Prostate gland (tissue), 2 donors: ENCODE measurements around the gene PCP2. TPM values are rescaled to one million over a fixed set of nuclear protein-coding genes. Genes with fewer than 3 reads are reported as not detected.

Source experiments
- DNase-seq: peaks from one replicate; pipeline ENCODE4 v3.0.0-alpha.2; 2019; ENCODE audit warnings: low spot score
- H3K27ac ChIP-seq, 2 donors: fragments of 200-600 bp; sonication (generic); 2 replicates each; pipeline ENCODE4 v1.5.1; 2017 to 2019
- H3K27me3 ChIP-seq: fragments of 200-600 bp; sonication (generic); replicated peaks from 2 replicates; pipeline ENCODE4 v1.5.1; 2019; ENCODE audit not compliant: insufficient read depth
- H3K36me3 ChIP-seq, 2 donors: fragments of 200-600 bp; sonication (generic); 1 replicate in 1 of 2; 2 replicates in 1 of 2; pipeline versions ENCODE4 v1.5.1 to v1.8.1; 2017 to 2019
- H3K4me1 ChIP-seq: fragments of 200-600 bp; sonication (generic); replicated peaks from 2 replicates; pipeline ENCODE4 v1.5.1; 2019
- H3K4me3 ChIP-seq, 2 donors: fragments of 200-600 bp; sonication (generic); 2 replicates each; pipeline ENCODE4 v1.5.1; 2017 to 2019
- H3K9me3 ChIP-seq: fragments of 200-600 bp; sonication (generic); 2 replicates; pipeline ENCODE4 v1.5.1; 2017
- CTCF ChIP-seq, 4 experiments: fragments of 200-600 bp in 2 of 4; fragments of 450-650 bp in 2 of 4; sonication (generic) in 2 of 4; IDR thresholded peaks; 1 replicate in 3 of 4; 2 replicates in 1 of 4; pipeline ENCODE4 v1.5.1; 2016 to 2019; ENCODE audit warnings: antibody characterized with exemption in 4 of 4, mild to moderate bottlenecking in 2 of 4, moderate library complexity in 2 of 4
- POLR2A ChIP-seq: fragments of 450-650 bp; IDR thresholded peaks from one replicate; pipeline ENCODE4 v1.6.1; 2016; ENCODE audit warnings: antibody characterized with exemption, mild to moderate bottlenecking
- POLR2AphosphoS5 ChIP-seq: sonication (generic); formaldehyde crosslinking; IDR thresholded peaks from one replicate; pipeline ENCODE4 v1.6.1; 2017; ENCODE audit warnings: antibody characterized with exemption
- WGBS: methylation state at CpG from one replicate; pipeline ENCODE4 v1.1.5; 2018; 5-methylcytosine and 5-hydroxymethylcytosine counted together
- intact Hi-C: fragments of 100-400 bp; cut with DNase I; formaldehyde crosslinking; loops from one replicate; pipeline ENCODE4 v1.14.2; 2022
- total RNA-seq, 2 donors: library from RNA; depleted of rRNA; stranded (reverse); fragments of >200 nt; gene quantifications; one replicate each; pipeline ENCODE4 v1.1.0, GENCODE V29; 2016

The PCP2 gene
- total RNA-seq, 2 donors from 2014 or later, result 1.8 to 10.2 TPM

DNA sequence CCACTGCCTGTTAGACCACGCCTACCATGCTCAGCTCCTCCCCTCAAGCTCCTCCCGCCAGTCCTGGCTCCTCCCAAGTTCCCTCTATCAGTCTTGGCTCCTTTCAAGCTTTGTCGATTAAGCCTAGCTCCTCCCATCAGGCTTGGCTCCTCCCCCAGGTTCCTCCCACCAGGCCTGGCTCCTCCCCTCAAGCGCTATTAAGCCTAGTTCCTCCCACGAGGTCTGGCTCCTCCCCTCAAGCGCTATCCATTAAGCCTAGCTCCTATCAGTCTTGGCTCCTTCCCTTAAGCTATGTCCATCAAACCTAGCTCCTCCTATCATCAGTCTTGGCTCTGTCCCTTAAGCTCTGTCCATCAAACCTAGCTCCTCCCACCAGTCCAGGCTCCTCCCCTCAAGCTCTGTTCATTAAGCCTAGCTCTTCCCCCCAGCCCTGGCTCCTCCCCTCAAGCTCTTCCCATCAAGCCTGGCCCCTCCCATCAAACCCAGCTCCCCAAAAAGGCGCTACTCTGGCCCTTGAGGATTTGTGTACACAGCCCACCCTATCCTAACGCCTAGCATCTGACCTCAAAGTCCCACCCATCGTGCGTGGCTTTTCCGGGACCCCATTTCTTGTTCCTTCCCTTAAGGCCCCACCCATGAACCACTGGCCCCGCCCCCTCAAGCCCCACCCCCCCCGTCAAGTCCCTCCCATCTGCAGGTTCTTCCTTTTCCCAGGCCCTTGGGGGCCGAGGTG lies 27.9 kb downstream of the PCP2 start:
- H3K27me3 ChIP-seq, result no peaks in the 10 kb centered on the region
- 79% methylated on average over 14 of the region's 14 CpGs for WGBS
- DNase-seq, result no peak

GRCh38 chr19:7603919-7604318 lies 29.6 kb downstream of the PCP2 start:
- TF ChIP-seq POLR2A (no peak), POLR2AphosphoS5 (no peak)
- intact Hi-C loops, result no loop called here
- H3K27me3 ChIP-seq, result no peaks in the 10 kb centered on the region

More for the DNA sequence above, 27.9 kb downstream of the PCP2 start:
- H3K4me1 ChIP-seq, result no peaks in the 10 kb centered on the region
- H3K4me3 ChIP-seq, result no peak overlapping the region
- no peak overlapping the region for H3K27ac ChIP-seq
- intact Hi-C loops, result no loop called here
- H3K9me3 ChIP-seq, result no peaks in the 10 kb centered on the region
- H3K36me3 ChIP-seq, result no peaks in the 10 kb centered on the region
- TF ChIP-seq POLR2AphosphoS5 (no peak), CTCF (IDR thresholded peaks at IDR 0.05) (no peak), POLR2A (no peak)

DNA sequence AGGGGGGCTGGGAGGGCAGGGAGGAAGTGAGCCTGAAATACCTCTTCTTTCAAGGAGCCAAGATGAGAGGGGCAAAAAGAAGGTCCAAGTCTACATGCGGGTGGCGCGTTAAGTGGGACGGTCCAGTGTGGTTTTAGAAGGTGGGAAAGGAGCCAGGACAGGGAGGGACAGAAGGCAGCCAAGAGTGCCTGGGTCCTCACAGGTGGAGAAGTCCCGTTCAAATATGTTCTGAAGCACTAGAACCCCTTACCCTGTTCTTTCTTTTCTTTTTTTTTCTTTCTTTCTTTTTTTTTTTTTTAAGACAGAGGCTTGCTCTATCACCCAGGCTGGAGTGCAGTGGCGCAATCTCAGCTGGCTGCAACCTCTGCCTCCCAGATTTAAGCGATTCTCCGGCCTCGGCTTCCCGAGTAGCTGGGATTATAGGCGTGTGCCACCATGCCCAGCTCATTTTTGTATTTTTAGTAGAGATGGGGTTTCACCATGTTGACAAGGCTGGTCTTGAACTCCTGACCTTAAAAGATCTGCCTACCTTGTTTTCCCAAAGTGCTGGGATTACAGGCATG lies 30.5 kb downstream of the PCP2 start:
- H3K27ac ChIP-seq, result no peak overlapping the region
- H3K4me1 ChIP-seq, result no peaks in the 10 kb centered on the region
- DNase-seq, result no peak
- no peaks in the 10 kb centered on the region for H3K36me3 ChIP-seq
- no peaks in the 10 kb centered on the region for H3K27me3 ChIP-seq
- no peaks in the 10 kb centered on the region for H3K9me3 ChIP-seq
- no peak for TF ChIP-seq POLR2AphosphoS5
- no peak for TF ChIP-seq POLR2A
- TF ChIP-seq CTCF (IDR thresholded peaks at IDR 0.05), result no peak
- intact Hi-C loops, result no loop called here
- no peak overlapping the region for H3K4me3 ChIP-seq
- 60% methylated on average over 11 of the region's 11 CpGs for WGBS

More at GRCh38 chr19:7603919-7604318, 29.6 kb downstream of the PCP2 start:
- Histone ChIP-seq H3K9me3 (no peaks in the 10 kb centered on the region), H3K27ac (no peak overlapping the region), H3K4me3 (no peak overlapping the region), H3K4me1 (no peaks in the 10 kb centered on the region), H3K36me3 (no peaks in the 10 kb centered on the region)
- WGBS, result 88% methylated on average over 9 of the region's 9 CpGs
- no peak for DNase-seq

GRCh38 chr19:7602240-7602934 lies 31.1 kb downstream of the PCP2 start:
- no peak for TF ChIP-seq POLR2A
- no peak for TF ChIP-seq CTCF (IDR thresholded peaks at IDR 0.05)
- no peak for TF ChIP-seq POLR2AphosphoS5
- no peak overlapping the region for H3K4me3 ChIP-seq
- H3K9me3 ChIP-seq, result no peaks in the 10 kb centered on the region
- DNase-seq, result no peak
- H3K36me3 ChIP-seq, result no peaks in the 10 kb centered on the region
- no peaks in the 10 kb centered on the region for H3K27me3 ChIP-seq
- H3K27ac ChIP-seq, result no peak overlapping the region
- intact Hi-C loops, result no loop called here
- WGBS, result 51% methylated on average over 14 of the region's 15 CpGs
- H3K4me1 ChIP-seq, result no peaks in the 10 kb centered on the region

- Histone ChIP-seq H3K27ac (no peak overlapping the region), H3K36me3 (no peaks in the 10 kb centered on the region), H3K9me3 (no peaks in the 10 kb centered on the region), H3K4me1 (no peaks in the 10 kb centered on the region), H3K4me3 (no peak overlapping the region), H3K27me3 (no peaks in the 10 kb centered on the region)
- TF ChIP-seq POLR2AphosphoS5 (no peak), CTCF (IDR thresholded peaks at IDR 0.05) (no peak), POLR2A (no peak)
- no peak for DNase-seq
- intact Hi-C loops, result no loop called here
Measured at GRCh38 chr19:7600721-7601120, 32.8 kb downstream of the PCP2 start.
